Measurements from ENCODE around the gene SECISBP2L.

DNA sequence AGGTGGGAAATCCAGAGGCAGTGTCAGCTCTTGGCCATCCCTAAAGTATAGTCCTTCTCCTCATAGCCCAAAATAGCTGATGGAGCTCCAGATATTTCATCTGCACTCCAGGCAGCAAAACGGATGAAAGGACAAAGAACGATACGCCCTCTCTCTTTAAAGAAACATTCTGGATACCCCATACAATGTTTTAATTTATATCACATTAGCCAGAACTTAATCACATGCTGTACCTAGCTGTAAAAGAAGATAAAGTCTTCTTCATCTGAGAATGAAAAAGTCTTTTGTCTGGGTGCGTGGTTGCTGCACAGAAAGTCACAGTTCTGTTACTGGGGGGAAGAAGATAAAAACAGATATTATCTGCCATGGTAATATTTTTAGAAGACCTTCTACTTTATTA, 78.2 kb downstream of the SECISBP2L start:
- TF ChIP-seq RAD21 (IDR thresholded peaks at IDR 0.05; ENCODE audit: low read depth), result no peak
- no peak for TF ChIP-seq EGR1 (IDR thresholded peaks at IDR 0.05)
- TF ChIP-seq, protein P1, sequence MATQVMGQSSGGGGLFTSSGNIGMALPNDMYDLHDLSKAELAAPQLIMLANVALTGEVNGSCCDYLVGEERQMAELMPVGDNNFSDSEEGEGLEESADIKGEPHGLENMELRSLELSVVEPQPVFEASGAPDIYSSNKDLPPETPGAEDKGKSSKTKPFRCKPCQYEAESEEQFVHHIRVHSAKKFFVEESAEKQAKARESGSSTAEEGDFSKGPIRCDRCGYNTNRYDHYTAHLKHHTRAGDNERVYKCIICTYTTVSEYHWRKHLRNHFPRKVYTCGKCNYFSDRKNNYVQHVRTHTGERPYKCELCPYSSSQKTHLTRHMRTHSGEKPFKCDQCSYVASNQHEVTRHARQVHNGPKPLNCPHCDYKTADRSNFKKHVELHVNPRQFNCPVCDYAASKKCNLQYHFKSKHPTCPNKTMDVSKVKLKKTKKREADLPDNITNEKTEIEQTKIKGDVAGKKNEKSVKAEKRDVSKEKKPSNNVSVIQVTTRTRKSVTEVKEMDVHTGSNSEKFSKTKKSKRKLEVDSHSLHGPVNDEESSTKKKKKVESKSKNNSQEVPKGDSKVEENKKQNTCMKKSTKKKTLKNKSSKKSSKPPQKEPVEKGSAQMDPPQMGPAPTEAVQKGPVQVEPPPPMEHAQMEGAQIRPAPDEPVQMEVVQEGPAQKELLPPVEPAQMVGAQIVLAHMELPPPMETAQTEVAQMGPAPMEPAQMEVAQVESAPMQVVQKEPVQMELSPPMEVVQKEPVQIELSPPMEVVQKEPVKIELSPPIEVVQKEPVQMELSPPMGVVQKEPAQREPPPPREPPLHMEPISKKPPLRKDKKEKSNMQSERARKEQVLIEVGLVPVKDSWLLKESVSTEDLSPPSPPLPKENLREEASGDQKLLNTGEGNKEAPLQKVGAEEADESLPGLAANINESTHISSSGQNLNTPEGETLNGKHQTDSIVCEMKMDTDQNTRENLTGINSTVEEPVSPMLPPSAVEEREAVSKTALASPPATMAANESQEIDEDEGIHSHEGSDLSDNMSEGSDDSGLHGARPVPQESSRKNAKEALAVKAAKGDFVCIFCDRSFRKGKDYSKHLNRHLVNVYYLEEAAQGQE (IDR thresholded peaks at IDR 0.05; ENCODE audit: low read depth), result no peak
- TF ChIP-seq, protein P2, sequence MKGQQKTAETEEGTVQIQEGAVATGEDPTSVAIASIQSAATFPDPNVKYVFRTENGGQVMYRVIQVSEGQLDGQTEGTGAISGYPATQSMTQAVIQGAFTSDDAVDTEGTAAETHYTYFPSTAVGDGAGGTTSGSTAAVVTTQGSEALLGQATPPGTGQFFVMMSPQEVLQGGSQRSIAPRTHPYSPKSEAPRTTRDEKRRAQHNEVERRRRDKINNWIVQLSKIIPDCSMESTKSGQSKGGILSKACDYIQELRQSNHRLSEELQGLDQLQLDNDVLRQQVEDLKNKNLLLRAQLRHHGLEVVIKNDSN (IDR thresholded peaks at IDR 0.05), result no peak
- no peak for TF ChIP-seq NFIC (IDR thresholded peaks at IDR 0.05)
- TF ChIP-seq CEBPB (IDR thresholded peaks at IDR 0.05), result no peak
- no peak for TF ChIP-seq TAF1 (IDR thresholded peaks at IDR 0.05; ENCODE audit: low read depth)
- TF ChIP-seq EP300 (IDR thresholded peaks at IDR 0.05; ENCODE audit: borderline replicate concordance), result no peak
- TF ChIP-seq CREB1 (IDR thresholded peaks at IDR 0.05; ENCODE audit: low read depth), result no peak
- TF ChIP-seq FOXM1 (IDR thresholded peaks at IDR 0.05; ENCODE audit: borderline replicate concordance, low read depth), result no peak
- TF ChIP-seq, protein P3, sequence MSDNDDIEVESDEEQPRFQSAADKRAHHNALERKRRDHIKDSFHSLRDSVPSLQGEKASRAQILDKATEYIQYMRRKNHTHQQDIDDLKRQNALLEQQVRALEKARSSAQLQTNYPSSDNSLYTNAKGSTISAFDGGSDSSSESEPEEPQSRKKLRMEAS (IDR thresholded peaks at IDR 0.05), result no peak
- no peak for TF ChIP-seq TCF12 (IDR thresholded peaks at IDR 0.05; ENCODE audit: low read depth)
